Esophagus muscularis mucosa (tissue), 4 donors: ENCODE data around the gene DERL2. TPM values are rescaled to one million over a fixed set of nuclear protein-coding genes. Genes with fewer than 3 reads are reported as not detected.
A peak's percentile ranks its signal among the peaks of the same experiment; 100 is the strongest.

ENCODE experiments used
- DNase-seq: peaks from one replicate; pipeline ENCODE4 v3.0.0-alpha.2; 2017; ENCODE audit errors: extremely low spot score
- H3K27ac ChIP-seq, 4 donors: fragments of 200-600 bp; sonication (generic); replicated peaks in 1 of 4; 1 replicate in 3 of 4; 2 replicates in 1 of 4; pipeline ENCODE4 v1.5.1; 2016 to 2019; ENCODE audit warnings: mild to moderate bottlenecking in 1 of 4
- H3K27me3 ChIP-seq, 4 donors: fragments of 200-600 bp; sonication (generic); one replicate each; pipeline versions ENCODE4 v1.5.1 to v1.6.0; 2016 to 2019
- H3K36me3 ChIP-seq, 4 donors: fragments of 200-600 bp; sonication (generic); one replicate each; pipeline ENCODE4 v1.5.1; 2016 to 2019
- H3K4me1 ChIP-seq, 4 donors: fragments of 200-600 bp; sonication (generic); one replicate each; pipeline ENCODE4 v1.5.1; 2016 to 2019
- H3K4me3 ChIP-seq, 4 donors: fragments of 200-600 bp; sonication (generic); 1 replicate in 2 of 4; 2 replicates in 2 of 4; pipeline ENCODE4 v1.5.1; 2016 to 2019; ENCODE audit warnings: mild to moderate bottlenecking in 4 of 4, moderate library complexity in 1 of 4
- H3K9me3 ChIP-seq, 4 donors: fragments of 200-600 bp; sonication (generic); 1 replicate in 3 of 4; 2 replicates in 1 of 4; pipeline ENCODE4 v1.5.1; 2016 to 2019
- EP300 ChIP-seq: sonication (generic); formaldehyde crosslinking; IDR thresholded peaks from one replicate; pipeline ENCODE4 v1.6.1; 2017; ENCODE audit warnings: antibody characterized with exemption
- POLR2A ChIP-seq: fragments of 450-650 bp; IDR thresholded peaks from one replicate; pipeline ENCODE4 v1.6.1; 2017; ENCODE audit warnings: antibody characterized with exemption, moderate library complexity, mild to moderate bottlenecking, low read depth
- POLR2AphosphoS5 ChIP-seq, 2 donors: sonication (generic); formaldehyde crosslinking; IDR thresholded peaks; one replicate each; pipeline ENCODE4 v1.6.1; 2017; ENCODE audit warnings: antibody characterized with exemption in 2 of 2
- WGBS: methylation state at CpG from one replicate; pipeline ENCODE4 v1.1.5; 2018; 5-methylcytosine and 5-hydroxymethylcytosine counted together
- intact Hi-C: fragments of 100-400 bp; cut with DNase I; formaldehyde crosslinking; loops from one replicate; pipeline ENCODE4 v1.15.1; 2023
- total RNA-seq, 4 donors: library from RNA; depleted of rRNA; stranded (reverse); fragments of >200 nt; gene quantifications; one replicate each; pipeline versions ENCODE4 v1.1.0 to v1.2.1, GENCODE V29; 2016
- TF ChIP-seq, protein P1 (sequence below), 3 experiments: fragments of 200-600 bp in 2 of 3; fragments of 450-650 bp in 1 of 3; sonication (generic) in 2 of 3; IDR thresholded peaks; one replicate each; pipeline ENCODE4 v1.5.1; 2017 to 2019; ENCODE audit warnings: antibody characterized with exemption in 3 of 3, mild to moderate bottlenecking in 2 of 3, moderate library complexity in 1 of 3

The DERL2 gene
- total RNA-seq, 4 donors from 2014 or later: 17.4 to 32.4 (median 23.3) TPM

DNA sequence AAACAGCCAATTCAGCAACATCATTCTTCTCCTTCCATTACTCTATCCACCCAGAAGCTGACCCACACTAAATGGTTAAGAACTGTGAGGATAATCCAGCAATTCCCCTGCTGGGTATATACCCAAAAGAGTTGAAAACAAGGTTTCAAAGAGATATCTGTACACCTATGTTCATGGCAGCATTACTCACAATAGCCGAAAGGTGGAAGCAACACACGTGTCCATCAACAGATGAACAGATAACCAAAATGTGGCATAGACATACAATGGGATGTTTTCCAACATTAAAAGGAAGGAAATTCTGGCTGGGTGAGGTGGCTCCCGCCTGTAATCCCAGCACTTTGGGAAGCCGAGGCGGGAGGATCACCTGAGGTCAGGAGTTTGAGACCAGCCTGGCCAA, 20.3 kb upstream of the DERL2 start:
- no peaks in the 10 kb centered on the region for H3K9me3 ChIP-seq
- H3K36me3 ChIP-seq: peaks cover 0 to 14% (median 0%) of the 10 kb centered on the region in 4 donors
- TF ChIP-seq POLR2A (no peak), POLR2AphosphoS5 (IDR thresholded peaks at IDR 0.05) (no peak), EP300 (no peak)
- TF ChIP-seq, protein P1, sequence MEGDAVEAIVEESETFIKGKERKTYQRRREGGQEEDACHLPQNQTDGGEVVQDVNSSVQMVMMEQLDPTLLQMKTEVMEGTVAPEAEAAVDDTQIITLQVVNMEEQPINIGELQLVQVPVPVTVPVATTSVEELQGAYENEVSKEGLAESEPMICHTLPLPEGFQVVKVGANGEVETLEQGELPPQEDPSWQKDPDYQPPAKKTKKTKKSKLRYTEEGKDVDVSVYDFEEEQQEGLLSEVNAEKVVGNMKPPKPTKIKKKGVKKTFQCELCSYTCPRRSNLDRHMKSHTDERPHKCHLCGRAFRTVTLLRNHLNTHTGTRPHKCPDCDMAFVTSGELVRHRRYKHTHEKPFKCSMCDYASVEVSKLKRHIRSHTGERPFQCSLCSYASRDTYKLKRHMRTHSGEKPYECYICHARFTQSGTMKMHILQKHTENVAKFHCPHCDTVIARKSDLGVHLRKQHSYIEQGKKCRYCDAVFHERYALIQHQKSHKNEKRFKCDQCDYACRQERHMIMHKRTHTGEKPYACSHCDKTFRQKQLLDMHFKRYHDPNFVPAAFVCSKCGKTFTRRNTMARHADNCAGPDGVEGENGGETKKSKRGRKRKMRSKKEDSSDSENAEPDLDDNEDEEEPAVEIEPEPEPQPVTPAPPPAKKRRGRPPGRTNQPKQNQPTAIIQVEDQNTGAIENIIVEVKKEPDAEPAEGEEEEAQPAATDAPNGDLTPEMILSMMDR (IDR thresholded peaks at IDR 0.05): no peak
- DNase-seq: no peak
- WGBS: 93% methylated on average over 5 of the region's 5 CpGs
- intact Hi-C loops: no loop called here
- H3K4me3 ChIP-seq: no peak overlapping the region
- H3K27ac ChIP-seq: no peak overlapping the region
- H3K27me3 ChIP-seq: no peaks in the 10 kb centered on the region
- peaks cover 0 to 2% (median 1%) of the 10 kb centered on the region in 4 donors for H3K4me1 ChIP-seq

DNA sequence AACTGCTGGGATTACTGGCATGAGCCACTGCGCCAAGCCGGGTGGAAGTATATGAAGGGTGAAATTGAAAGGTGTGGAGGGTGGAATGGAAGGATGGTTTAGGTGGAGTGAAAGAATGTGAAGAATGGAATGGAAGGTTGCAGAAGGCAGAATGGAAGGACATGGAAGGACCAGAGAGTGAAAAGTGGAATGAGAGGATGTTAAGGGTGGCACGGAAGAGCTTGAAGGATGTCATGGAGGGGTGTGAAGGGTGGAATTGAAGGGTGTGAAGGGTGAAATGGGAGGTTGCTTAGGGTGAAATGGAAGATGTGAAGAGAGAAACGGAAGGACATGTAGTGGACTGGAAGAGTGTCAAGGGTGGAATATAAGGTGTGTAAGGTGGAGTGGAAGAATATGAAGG, 16.6 kb upstream of the DERL2 start:
- H3K4me3 ChIP-seq: no peak overlapping the region
- H3K27me3 ChIP-seq: peaks cover 0 to 15% (median 4%) of the 10 kb centered on the region in 4 donors
- 95% methylated on average over 4 of the region's 4 CpGs for WGBS
- no peak for DNase-seq
- peaks cover 8 to 21% (median 20%) of the 10 kb centered on the region in 4 donors for H3K4me1 ChIP-seq
- H3K27ac ChIP-seq: no peak overlapping the region
- TF ChIP-seq EP300 (no peak), POLR2AphosphoS5 (IDR thresholded peaks at IDR 0.05) (no peak), POLR2A (no peak)
- TF ChIP-seq, protein P1 (IDR thresholded peaks at IDR 0.05): no peak
- peaks cover 0 to 11% (median 0%) of the 10 kb centered on the region in 4 donors for H3K36me3 ChIP-seq
- intact Hi-C loops: no loop called here
- no peaks in the 10 kb centered on the region for H3K9me3 ChIP-seq

DNA sequence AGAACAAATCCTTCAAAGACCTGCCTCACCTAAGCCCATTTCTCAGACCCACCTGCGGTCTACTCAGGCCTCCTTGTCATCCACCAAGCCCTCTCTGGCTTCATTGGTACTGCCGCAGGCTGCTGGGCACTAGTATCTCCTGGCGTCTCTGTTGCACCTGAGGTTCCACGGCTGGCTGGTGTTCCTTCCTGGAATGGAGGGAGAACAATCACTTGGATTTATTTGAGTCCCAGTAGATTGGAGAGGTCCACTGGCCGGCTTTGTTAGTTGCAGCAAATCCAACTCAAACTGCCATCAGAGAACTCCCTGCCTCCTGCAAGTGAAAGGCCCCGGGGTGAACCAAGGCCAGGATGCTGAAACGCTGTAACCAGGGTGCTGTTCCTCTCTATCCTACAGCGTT, 15.7 kb upstream of the DERL2 start:
- no peak for TF ChIP-seq POLR2AphosphoS5 (IDR thresholded peaks at IDR 0.05)
- TF ChIP-seq EP300: no peak
- no peak for TF ChIP-seq POLR2A
- TF ChIP-seq, protein P1 (IDR thresholded peaks at IDR 0.05): no peak
- no peaks in the 10 kb centered on the region for H3K9me3 ChIP-seq
- 94% methylated on average over 6 of the region's 8 CpGs for WGBS
- peaks cover 0 to 15% (median 4%) of the 10 kb centered on the region in 4 donors for H3K27me3 ChIP-seq
- no peak overlapping the region for H3K4me3 ChIP-seq
- intact Hi-C loops: no loop called here
- H3K4me1 ChIP-seq: peaks cover 8 to 21% (median 20%) of the 10 kb centered on the region in 4 donors
- DNase-seq: no peak
- no peak overlapping the region for H3K27ac ChIP-seq
- H3K36me3 ChIP-seq: peaks cover 0 to 7% (median 0%) of the 10 kb centered on the region in 4 donors

DNA sequence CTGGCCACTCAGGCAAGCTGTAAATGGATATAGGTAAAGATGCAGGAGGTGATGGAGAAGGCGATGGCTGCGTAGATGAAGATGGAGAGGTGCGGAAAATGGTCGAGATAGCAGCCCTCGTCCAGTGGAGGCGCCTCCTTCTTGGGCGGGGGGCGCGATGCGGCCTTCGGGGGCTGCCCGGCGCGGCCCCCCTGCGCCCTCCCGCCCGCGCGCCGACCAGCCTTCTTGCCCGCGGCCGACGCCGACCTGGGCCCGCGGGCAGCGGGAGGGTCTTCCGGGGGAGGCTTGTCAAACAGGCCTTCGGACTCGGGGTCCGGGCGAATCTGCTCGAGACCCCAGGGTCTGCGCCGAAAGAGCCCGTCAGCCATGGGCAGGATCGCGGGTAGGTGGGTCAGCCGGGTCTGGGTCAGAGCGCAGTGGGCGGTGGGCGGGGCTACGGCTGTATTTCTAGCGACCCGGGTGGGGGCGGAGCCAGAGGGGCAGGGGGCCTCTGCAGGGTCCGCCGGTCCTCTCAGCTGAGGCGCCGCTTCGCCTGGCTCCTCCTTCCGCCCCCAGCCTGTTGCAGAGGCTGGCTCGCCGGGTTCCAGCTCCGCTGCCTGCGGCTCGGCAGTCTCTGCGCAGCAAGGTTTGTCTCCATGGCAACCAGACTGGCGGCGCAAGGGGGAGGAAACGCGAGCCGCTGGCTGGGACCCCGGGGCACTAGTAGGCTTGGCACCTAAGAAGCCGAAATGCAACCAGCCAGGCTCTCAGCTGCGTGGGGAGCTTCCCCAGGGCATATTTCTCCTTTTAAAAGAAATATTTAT, 14.8 kb upstream of the DERL2 start:
- 3% methylated on average over 21 of the region's 67 CpGs for WGBS
- no peak for DNase-seq
- peaks cover 0 to 7% (median 0%) of the 10 kb centered on the region in 4 donors for H3K36me3 ChIP-seq
- TF ChIP-seq EP300: no peak
- peak in 1 of 2 donors; percentile 20 for TF ChIP-seq POLR2AphosphoS5 (IDR thresholded peaks at IDR 0.05)
- peaks cover 8 to 21% (median 20%) of the 10 kb centered on the region in 4 donors for H3K4me1 ChIP-seq
- H3K27me3 ChIP-seq: peaks cover 0 to 15% (median 4%) of the 10 kb centered on the region in 4 donors
- peak overlapping the region; percentile 63 to 76 (median 66) for H3K4me3 ChIP-seq
- H3K9me3 ChIP-seq: no peaks in the 10 kb centered on the region
- intact Hi-C loops: no loop called here
- H3K27ac ChIP-seq: peak overlapping the region; percentile 28 to 54 (median 36)

DNA sequence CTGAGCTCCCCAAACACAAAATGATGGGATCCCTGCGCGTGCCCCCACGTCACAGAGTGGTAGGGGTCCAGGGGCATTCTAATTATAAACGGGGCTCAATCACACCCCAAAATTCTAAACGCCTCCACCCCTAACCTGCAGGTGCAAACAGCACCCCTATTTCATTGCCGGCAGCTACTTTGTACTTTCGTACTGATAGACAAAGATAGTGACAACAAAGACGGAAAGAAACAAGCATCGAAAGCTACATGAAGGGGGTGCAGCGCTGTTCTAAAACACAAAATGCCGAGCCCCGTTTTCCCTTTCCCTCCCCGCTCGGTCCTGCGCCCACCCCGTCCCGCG, 14.2 kb upstream of the DERL2 start:
- H3K27me3 ChIP-seq: peaks cover 0 to 15% (median 4%) of the 10 kb centered on the region in 4 donors
- intact Hi-C loops: no loop called here
- peaks cover 8 to 21% (median 20%) of the 10 kb centered on the region in 4 donors for H3K4me1 ChIP-seq
- no peak for DNase-seq
- H3K4me3 ChIP-seq: peak overlapping the region; percentile 63 to 76 (median 66)
- H3K27ac ChIP-seq: peak overlapping the region in 2 of 4 donors; percentile 30 to 54
- no peaks in the 10 kb centered on the region for H3K9me3 ChIP-seq
- TF ChIP-seq, protein P1 (IDR thresholded peaks at IDR 0.05): no peak
- TF ChIP-seq POLR2A: no peak
- TF ChIP-seq EP300: no peak
- TF ChIP-seq POLR2AphosphoS5 (IDR thresholded peaks at IDR 0.05): no peak
- WGBS: 14% methylated on average over 18 of the region's 18 CpGs
- peaks cover 0 to 7% (median 0%) of the 10 kb centered on the region in 4 donors for H3K36me3 ChIP-seq
